ENCODE data around the gene PHLDA3. TPM values are rescaled to one million over a fixed set of nuclear protein-coding genes. Genes with fewer than 3 reads are reported as not detected.

PHLDA3 gene
- total RNA-seq, 2 experiments from 2014 or later, result 0.45 to 0.71 TPM

DNA sequence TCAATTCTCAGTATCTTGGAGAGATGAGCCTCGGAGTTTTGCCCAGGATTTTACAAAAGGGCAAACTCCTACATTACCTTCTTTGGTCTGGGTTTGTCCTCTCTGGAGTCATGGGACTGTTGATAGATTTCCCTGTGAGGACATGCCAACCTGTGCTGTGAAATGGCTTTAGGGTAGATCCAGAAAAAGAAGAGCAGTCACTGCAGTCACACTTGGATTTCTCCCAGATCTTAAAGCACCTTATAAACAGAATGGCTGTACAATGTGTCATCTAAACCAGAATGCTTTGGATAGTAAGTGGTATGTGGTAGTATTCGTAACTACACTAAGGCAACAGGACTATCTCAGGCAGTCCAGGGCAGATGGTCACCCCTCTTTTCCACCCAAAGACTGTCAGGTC is 39.8 kb upstream of the PHLDA3 start:
- DNase-seq (no peak), ATAC-seq (ENCODE audit: poor library complexity) (no peak)
- H3K4me3 Mint-ChIP-seq, result peak overlapping the region; percentile 30
- Histone ChIP-seq H3K36me3 (ENCODE audit: insufficient read depth, low read length) (no peaks in the 10 kb centered on the region), H3K4me1 (ENCODE audit: insufficient read depth, low read length) (peaks cover 35% of the 10 kb centered on the region), H3K9me3 (ENCODE audit: control insufficient read depth in 1 of 2, insufficient read depth in 1 of 2, low read length in 2 of 2) (no peaks in the 10 kb centered on the region), H3K4me3 (ENCODE audit: low read length) (no peak overlapping the region), H3K27me3 (ENCODE audit: control insufficient read depth in 1 of 2, insufficient read depth in 2 of 2, low read length in 2 of 2) (no peaks in the 10 kb centered on the region), H3K27ac (ENCODE audit: low read depth in 1 of 2, low read length in 2 of 2) (no peak overlapping the region)
- ChIA-PET POLR2A (no interaction called here), CTCF (interaction anchor here (2.9 to 8.0 kb wide), 2 partner anchors 27 to 29 kb away, joined by 27 to 187 read pairs; no protein-coding TSS in a partner anchor)
- intact Hi-C loops (cut with DNase I, micrococcal nuclease), result loop anchor here in 1 of 2 experiments (5.0 to 10.0 kb wide), 2 partner anchors 354 to 443 kb away; partner anchors contain the start of gene TMEM9
- no peak for TF ChIP-seq CTCF (IDR thresholded peaks at IDR 0.05)
- H3K27me3 Mint-ChIP-seq, result no peaks in the 10 kb centered on the region
- H3K36me3 Mint-ChIP-seq (ENCODE audit: low read depth), result no peaks in the 10 kb centered on the region
- peaks cover 48% of the 10 kb centered on the region for H3K4me1 Mint-ChIP-seq (ENCODE audit: low read depth)
- H3K9me3 Mint-ChIP-seq, result no peaks in the 10 kb centered on the region
- H3K27ac Mint-ChIP-seq, result peak overlapping the region; percentile 42

DNA sequence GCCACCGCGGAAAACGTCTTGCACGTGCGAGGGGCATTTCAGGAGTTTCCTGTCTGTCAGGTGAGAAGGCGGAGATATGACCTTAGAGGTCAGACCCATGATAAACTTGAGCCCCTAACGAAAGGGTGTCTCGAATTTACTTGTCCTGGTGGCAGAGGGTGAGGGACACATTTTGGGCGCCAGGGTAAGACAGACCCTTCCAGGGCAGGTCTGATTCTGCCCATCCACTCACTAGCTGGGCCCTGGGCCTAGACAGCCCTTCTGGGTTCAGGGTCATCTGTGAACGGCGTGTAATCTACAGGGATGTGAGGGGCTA is 38.3 kb upstream of the PHLDA3 start:
- Mint-ChIP-seq H3K27ac (peak overlapping the region; percentile 86), H3K4me1 (ENCODE audit: low read depth) (peaks cover 49% of the 10 kb centered on the region), H3K36me3 (ENCODE audit: low read depth) (no peaks in the 10 kb centered on the region), H3K9me3 (no peaks in the 10 kb centered on the region), H3K4me3 (peak overlapping the region; percentile 88), H3K27me3 (no peaks in the 10 kb centered on the region)
- no peak for TF ChIP-seq CTCF (IDR thresholded peaks at IDR 0.05)
- Histone ChIP-seq H3K4me3 (ENCODE audit: low read length) (peak overlapping the region; percentile 82), H3K27me3 (ENCODE audit: control insufficient read depth in 1 of 2, insufficient read depth in 2 of 2, low read length in 2 of 2) (no peaks in the 10 kb centered on the region), H3K27ac (ENCODE audit: low read depth in 1 of 2, low read length in 2 of 2) (peak overlapping the region; percentile 18 to 37), H3K9me3 (ENCODE audit: control insufficient read depth in 1 of 2, insufficient read depth in 1 of 2, low read length in 2 of 2) (no peaks in the 10 kb centered on the region), H3K4me1 (ENCODE audit: insufficient read depth, low read length) (peaks cover 37% of the 10 kb centered on the region), H3K36me3 (ENCODE audit: insufficient read depth, low read length) (no peaks in the 10 kb centered on the region)
- CTCF ChIA-PET, result interaction anchor here (1.2 to 2.9 kb wide), 4 partner anchors 14 to 59 kb away, joined by 3 to 27 read pairs (median 4); no protein-coding TSS in a partner anchor
- POLR2A ChIA-PET, result interaction anchor here (0.8 to 2.0 kb wide), 3 partner anchors 26 to 393 kb away, joined by 3 to 14 read pairs (median 4); partner anchors contain the start of gene IPO9
- ATAC-seq (ENCODE audit: poor library complexity) (no peak), DNase-seq (no peak)
- intact Hi-C loops (cut with DNase I, micrococcal nuclease), result loop anchor here in 1 of 2 experiments (5.0 to 10.0 kb wide), 2 partner anchors 353 to 445 kb away; partner anchors contain the start of gene TMEM9

DNA sequence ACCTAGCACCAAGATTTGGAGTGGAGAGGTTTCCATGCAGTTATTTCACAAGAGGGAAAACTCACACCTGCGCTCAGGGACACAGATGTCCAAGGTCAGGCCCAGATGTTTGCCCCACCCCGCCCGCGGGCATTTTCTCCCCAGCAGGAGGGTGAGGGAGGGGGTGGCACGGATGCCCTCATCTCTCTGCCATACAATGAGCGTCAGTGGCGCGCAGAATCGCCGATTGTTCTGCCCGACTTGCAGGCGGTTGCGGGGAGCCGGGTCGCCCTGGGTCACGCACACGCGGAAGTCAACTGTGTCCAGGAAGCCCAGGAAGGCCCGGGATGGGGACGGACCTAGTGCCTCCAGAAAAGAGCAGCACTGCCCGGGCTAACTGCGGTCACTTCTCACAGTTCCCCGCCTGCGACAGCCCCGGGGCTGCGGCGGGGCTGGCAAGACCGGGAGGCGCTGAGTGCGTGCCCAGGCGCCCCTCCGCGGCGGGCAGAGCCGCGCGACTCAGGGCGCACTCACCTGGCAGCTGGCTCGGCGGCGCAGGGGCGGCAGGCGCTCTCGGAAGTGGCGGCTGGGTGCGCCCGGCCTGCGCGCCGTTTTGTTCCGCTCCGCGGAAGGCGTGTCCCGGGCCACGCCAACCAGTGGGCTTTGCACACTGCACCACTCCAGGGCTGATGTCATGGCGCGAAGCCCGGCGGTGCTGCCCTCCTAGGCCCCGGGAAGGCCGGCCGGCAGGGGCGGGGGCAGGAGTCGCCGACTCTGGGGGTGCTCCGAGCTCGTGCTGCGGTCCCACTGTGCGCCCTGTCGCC is 37.8 kb upstream of the PHLDA3 start, which contains the start of gene CSRP1:
TSS of gene CSRP1 (minus strand) at position 567 of the 803 bp plus-strand sequence. CDS start 10,820 bp downstream, outside the sequence.
- CTCF ChIA-PET, result interaction anchor here (1.2 to 2.9 kb wide), 4 partner anchors 14 to 59 kb away, joined by 3 to 27 read pairs (median 4); no protein-coding TSS in a partner anchor

More for the DNA sequence above, 37.8 kb upstream of the PHLDA3 start, which contains the start of gene CSRP1:
- POLR2A ChIA-PET, result interaction anchor here (0.8 to 2.0 kb wide), 3 partner anchors 25 to 392 kb away, joined by 3 to 14 read pairs (median 4); partner anchors contain the start of gene IPO9
- Histone ChIP-seq H3K4me3 (ENCODE audit: low read length) (peak within 1 kb of the TSS; percentile 82), H3K4me1 (ENCODE audit: insufficient read depth, low read length) (peaks cover 40% of the 10 kb centered on the region), H3K9me3 (ENCODE audit: control insufficient read depth in 1 of 2, insufficient read depth in 1 of 2, low read length in 2 of 2) (no peaks in the 10 kb centered on the region), H3K27me3 (ENCODE audit: control insufficient read depth in 1 of 2, insufficient read depth in 2 of 2, low read length in 2 of 2) (no peaks in the 10 kb centered on the region), H3K36me3 (ENCODE audit: insufficient read depth, low read length) (no peaks in the 10 kb centered on the region), H3K27ac (ENCODE audit: low read depth in 1 of 2, low read length in 2 of 2) (peak within 1 kb of the TSS; percentile 37 to 58)
- peak; percentile 20 for TF ChIP-seq CTCF (IDR thresholded peaks at IDR 0.05)
- ATAC-seq (ENCODE audit: poor library complexity) (peak; percentile 95), DNase-seq (peak; percentile 66 to 91 (median 77))
- Mint-ChIP-seq H3K4me3 (peak within 1 kb of the TSS; percentile 96), H3K27me3 (no peaks in the 10 kb centered on the region), H3K4me1 (ENCODE audit: low read depth) (peaks cover 49% of the 10 kb centered on the region), H3K36me3 (ENCODE audit: low read depth) (no peaks in the 10 kb centered on the region), H3K9me3 (no peaks in the 10 kb centered on the region), H3K27ac (peak within 1 kb of the TSS; percentile 86)
- intact Hi-C loops (cut with DNase I, micrococcal nuclease), result loop anchor here in 1 of 2 experiments (5.0 to 10.0 kb wide), 2 partner anchors 352 to 446 kb away; partner anchors contain the start of gene TMEM9
